ENCODE measurements around the gene CHCHD4. TPM values are rescaled to one million over a fixed set of nuclear protein-coding genes. Genes with fewer than 3 reads are reported as not detected.

CHCHD4 gene
- total and polyA plus RNA-seq, 2 experiments from 2014 or later = 31.1 to 39.2 TPM

- Histone ChIP-seq H4K20me1 (replicated peaks; ENCODE audit: insufficient read depth) (peaks cover 5% of the 10 kb centered on the region; the same call in 1 of the 2 replicates), H3K4me3 (no peak overlapping the region), H3K27ac (ENCODE audit: low read depth) (no peak overlapping the region), H3K9me2 (ENCODE audit: insufficient read depth) (no peaks in the 10 kb centered on the region), H2AFZ (no peak overlapping the region), H3K36me3 (ENCODE audit: insufficient read depth) (peaks cover 3% of the 10 kb centered on the region), H3K27me3 (ENCODE audit: insufficient read depth) (no peaks in the 10 kb centered on the region), H3F3A (replicated peaks; ENCODE audit: low read depth) (no peaks in the 10 kb centered on the region), H3K4me1 (ENCODE audit: insufficient read depth) (no peaks in the 10 kb centered on the region), H3K4me2 (no peak overlapping the region), H3K79me2 (replicated peaks; ENCODE audit: insufficient read depth) (no peaks in the 10 kb centered on the region)
- ATAC-seq (no peak), DNase-seq (ENCODE audit: low spot score) (no peak)
- no peak for TF ChIP-seq CREB1 (CRISPR knock-in tag; IDR thresholded peaks at IDR 0.05; ENCODE audit: low read depth)
- TF ChIP-seq JUNB (IDR thresholded peaks at IDR 0.05; ENCODE audit: unreplicated experiment) = no peak
- no peak for TF ChIP-seq ZNF331 (CRISPR knock-in tag; IDR thresholded peaks at IDR 0.05; ENCODE audit: low read depth)
- Mint-ChIP-seq H3K27me3 (ENCODE audit: insufficient read depth, low read depth, poor library complexity) (peaks cover 9% of the 10 kb centered on the region), H3K9me3 (no peaks in the 10 kb centered on the region), H3K4me1 (peaks cover 2% of the 10 kb centered on the region; the same call in 2 of the 3 replicates), H3K4me3 (no peak overlapping the region), H3K36me3 (ENCODE audit: low read depth) (peaks cover 47% of the 10 kb centered on the region), H3K27ac (no peak overlapping the region)
These were observed 29.0 kb upstream of the CHCHD4 start for GRCh38 chr3:14153663-14154062.

DNA sequence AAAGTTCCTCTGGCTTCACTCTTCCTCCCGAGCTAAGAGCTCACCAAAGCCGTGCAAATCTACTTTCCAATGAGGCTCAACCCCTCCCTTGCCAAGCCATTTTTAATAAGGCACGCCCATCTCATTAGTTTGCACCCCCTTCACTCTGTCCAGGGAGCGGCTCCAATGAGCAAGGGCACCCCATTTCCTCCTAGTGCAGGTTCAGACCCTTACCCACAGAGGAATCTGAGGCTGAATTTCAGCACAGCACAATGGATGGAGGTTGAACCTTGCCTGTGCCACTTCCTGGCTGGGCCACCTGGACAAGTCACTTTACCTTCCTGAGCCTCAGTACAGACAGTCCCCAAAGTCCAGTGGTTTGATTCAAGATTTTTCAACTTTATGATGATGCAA, 28.3 kb upstream of the CHCHD4 start:
- Histone ChIP-seq H3K27me3 (ENCODE audit: insufficient read depth) (no peaks in the 10 kb centered on the region), H3K4me2 (no peak overlapping the region), H3K36me3 (ENCODE audit: insufficient read depth) (peaks cover 3% of the 10 kb centered on the region), H3K4me3 (no peak overlapping the region), H3K9me2 (ENCODE audit: insufficient read depth) (no peaks in the 10 kb centered on the region), H3F3A (replicated peaks; ENCODE audit: low read depth) (no peaks in the 10 kb centered on the region), H4K20me1 (replicated peaks; ENCODE audit: insufficient read depth) (peaks cover 8% of the 10 kb centered on the region), H3K27ac (ENCODE audit: low read depth) (no peak overlapping the region), H2AFZ (no peak overlapping the region), H3K79me2 (replicated peaks; ENCODE audit: insufficient read depth) (no peaks in the 10 kb centered on the region), H3K4me1 (ENCODE audit: insufficient read depth) (peaks cover 5% of the 10 kb centered on the region)
- no peak for ATAC-seq
- TF ChIP-seq CTCF (conservative IDR thresholded peaks at IDR 0.05; ENCODE audit: low read depth in 2 of 2) (0 out of 4 replicates have a peak, but pooled peaks of 1 of the 2 experiments have one; percentile 0), ZNF114 (CRISPR knock-in tag; IDR thresholded peaks at IDR 0.05) (no peak), NANOG (IDR thresholded peaks at IDR 0.05; ENCODE audit: borderline replicate concordance) (no peak)
- no peak overlapping the region for H3K4me3 Mint-ChIP-seq
- H3K4me1 Mint-ChIP-seq = peaks cover 9% of the 10 kb centered on the region
- no peaks in the 10 kb centered on the region for H3K9me3 Mint-ChIP-seq
- H3K36me3 Mint-ChIP-seq (ENCODE audit: low read depth) = peaks cover 45% of the 10 kb centered on the region
- no peak for DNase-seq (ENCODE audit: low spot score)
- peaks cover 9% of the 10 kb centered on the region for H3K27me3 Mint-ChIP-seq (ENCODE audit: insufficient read depth, low read depth, poor library complexity)
- no peak overlapping the region for H3K27ac Mint-ChIP-seq

DNA sequence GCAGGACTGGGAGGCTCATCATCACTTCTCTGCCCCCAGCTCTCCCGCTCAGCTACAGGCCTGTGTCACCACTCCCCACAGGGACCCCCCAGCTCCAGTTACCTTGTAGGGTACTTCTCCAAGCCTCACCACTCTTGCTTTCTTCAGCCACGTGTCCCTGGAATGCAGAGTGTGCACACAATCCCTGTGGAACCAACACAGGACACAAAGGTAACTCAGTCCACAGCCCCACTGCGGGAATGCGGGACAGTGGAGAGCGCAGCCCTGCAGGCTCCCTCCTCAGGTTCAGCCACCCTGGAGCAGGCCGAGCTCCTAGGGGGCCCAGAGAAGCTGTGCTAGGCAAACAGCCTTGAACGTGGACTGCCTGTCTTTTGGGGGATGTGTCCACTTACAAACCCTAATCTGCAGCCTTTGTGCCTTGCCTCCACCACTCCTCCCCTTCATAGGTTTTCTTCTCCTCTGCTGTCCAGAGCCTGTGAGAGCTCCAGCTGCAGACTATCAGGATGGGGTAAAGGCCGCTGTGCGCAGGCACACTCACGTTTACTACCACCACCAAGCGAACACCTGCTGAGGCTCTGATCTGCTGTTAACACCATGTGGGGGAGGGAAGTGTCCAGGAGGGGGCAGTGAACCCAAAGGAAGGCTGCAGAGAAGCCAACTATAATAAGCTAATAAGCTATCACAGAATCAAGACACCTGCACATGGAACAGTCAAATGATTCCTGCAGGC, 27.7 kb upstream of the CHCHD4 start:
- no peak overlapping the region for H3K4me2 ChIP-seq
- H3K27ac Mint-ChIP-seq = no peak overlapping the region
- peaks cover 8% of the 10 kb centered on the region for H3K4me1 ChIP-seq (ENCODE audit: insufficient read depth)
- no peaks in the 10 kb centered on the region for H3K79me2 ChIP-seq (replicated peaks; ENCODE audit: insufficient read depth)
- no peaks in the 10 kb centered on the region for H3K9me3 Mint-ChIP-seq
- no peaks in the 10 kb centered on the region for H3K27me3 ChIP-seq (ENCODE audit: insufficient read depth)
- peaks cover 3% of the 10 kb centered on the region for H3K36me3 ChIP-seq (ENCODE audit: insufficient read depth)
- H3K27me3 Mint-ChIP-seq (ENCODE audit: insufficient read depth, low read depth, poor library complexity) = peaks cover 9% of the 10 kb centered on the region
- no peaks in the 10 kb centered on the region for H3K9me2 ChIP-seq (ENCODE audit: insufficient read depth)
- DNase-seq (ENCODE audit: low spot score) (peak; percentile 44), ATAC-seq (no peak)
- no peak overlapping the region for H3K4me3 ChIP-seq
- H3K4me1 Mint-ChIP-seq = peaks cover 14% of the 10 kb centered on the region
- H2AFZ ChIP-seq = no peak overlapping the region
- H3K27ac ChIP-seq (ENCODE audit: low read depth) = no peak overlapping the region
- TF ChIP-seq CTCF (conservative IDR thresholded peaks at IDR 0.05; ENCODE audit: low read depth in 2 of 2) = peak; percentile 44 to 45; a peak in 3 of 4 replicates
- no peak for TF ChIP-seq JUNB (IDR thresholded peaks at IDR 0.05; ENCODE audit: unreplicated experiment)
- peaks cover 46% of the 10 kb centered on the region for H3K36me3 Mint-ChIP-seq (ENCODE audit: low read depth)
- no peak overlapping the region for H3K4me3 Mint-ChIP-seq
- no peaks in the 10 kb centered on the region for H3F3A ChIP-seq (replicated peaks; ENCODE audit: low read depth)
- peaks cover 8% of the 10 kb centered on the region for H4K20me1 ChIP-seq (replicated peaks; ENCODE audit: insufficient read depth)

Measured in GM23338 (cell line).